ENCODE data around the gene FLAD1. TPM values are rescaled to one million over a fixed set of nuclear protein-coding genes. Genes with fewer than 3 reads are reported as not detected.

The FLAD1 gene
- total and polyA plus RNA-seq, 2 experiments from 2014 or later, result 74.5 to 75.0 TPM

DNA sequence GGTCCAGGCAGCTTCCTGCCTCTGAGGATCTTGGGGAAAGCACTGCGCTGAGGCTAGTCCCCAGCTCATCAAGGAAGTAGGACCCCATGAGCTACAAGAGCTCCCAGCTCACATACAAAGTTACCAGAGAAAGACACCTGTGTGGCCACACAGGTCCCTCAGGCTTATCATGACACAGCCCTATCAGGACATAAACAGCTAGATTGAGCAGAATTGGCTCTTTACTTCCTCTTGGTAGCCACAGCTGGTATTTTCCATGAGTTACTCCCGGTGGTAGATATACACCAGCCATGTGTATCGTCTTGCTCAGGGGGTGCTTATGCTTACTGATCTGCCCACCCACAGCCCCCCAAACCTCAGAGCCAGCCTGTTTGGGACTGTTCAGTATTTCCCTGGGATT is 11.4 kb downstream of the FLAD1 start:
- Histone ChIP-seq H3K4me1 (ENCODE audit: insufficient read depth) (peaks cover 5% of the 10 kb centered on the region; the same call in 1 of the 2 replicates), H3K9me2 (ENCODE audit: insufficient read depth) (no peaks in the 10 kb centered on the region), H3K79me2 (replicated peaks; ENCODE audit: insufficient read depth) (no peaks in the 10 kb centered on the region), H2AFZ (no peak overlapping the region), H3K36me3 (ENCODE audit: insufficient read depth) (0 out of 2 replicates have a peak, but pooled peaks cover 5% of the 10 kb centered on the region), H3F3A (replicated peaks; ENCODE audit: low read depth) (peaks cover 15% of the 10 kb centered on the region; the same call in 1 of the 2 replicates), H3K4me3 (no peak overlapping the region), H3K27me3 (ENCODE audit: insufficient read depth) (no peaks in the 10 kb centered on the region), H4K20me1 (replicated peaks; ENCODE audit: insufficient read depth) (no peaks in the 10 kb centered on the region; the same call in 1 of the 2 replicates), H3K27ac (ENCODE audit: low read depth) (no peak overlapping the region), H3K4me2 (no peak overlapping the region)
- Mint-ChIP-seq H3K27ac (peak overlapping the region; percentile 71; the same call in 1 of the 2 replicates), H3K9me3 (no peaks in the 10 kb centered on the region), H3K4me1 (peaks cover 30% of the 10 kb centered on the region), H3K36me3 (ENCODE audit: low read depth) (peaks cover 14% of the 10 kb centered on the region), H3K4me3 (no peak overlapping the region; the same call in 2 of the 3 replicates), H3K27me3 (ENCODE audit: insufficient read depth, low read depth, poor library complexity) (peaks cover 16% of the 10 kb centered on the region)
- ATAC-seq, result no peak
- no peak for DNase-seq (ENCODE audit: low spot score)
- TF ChIP-seq STAT1 (IDR thresholded peaks at IDR 0.05; ENCODE audit: unreplicated experiment) (no peak), ZNF114 (CRISPR knock-in tag; IDR thresholded peaks at IDR 0.05) (no peak), ZNF331 (CRISPR knock-in tag; IDR thresholded peaks at IDR 0.05; ENCODE audit: low read depth) (no peak), ZNF462 (CRISPR knock-in tag; IDR thresholded peaks at IDR 0.05) (no peak), POLR2AphosphoS5 (IDR thresholded peaks at IDR 0.05; ENCODE audit: low read depth) (no peak), NANOG (IDR thresholded peaks at IDR 0.05; ENCODE audit: borderline replicate concordance) (no peak), CREB1 (CRISPR knock-in tag; IDR thresholded peaks at IDR 0.05; ENCODE audit: low read depth) (no peak), EZH2phosphoT487 (IDR thresholded peaks at IDR 0.05; ENCODE audit: unreplicated experiment) (no peak), JUNB (IDR thresholded peaks at IDR 0.05; ENCODE audit: unreplicated experiment) (no peak), EZH2 (IDR thresholded peaks at IDR 0.05; ENCODE audit: low read depth, unreplicated experiment) (no peak)
- TF ChIP-seq, protein P1, sequence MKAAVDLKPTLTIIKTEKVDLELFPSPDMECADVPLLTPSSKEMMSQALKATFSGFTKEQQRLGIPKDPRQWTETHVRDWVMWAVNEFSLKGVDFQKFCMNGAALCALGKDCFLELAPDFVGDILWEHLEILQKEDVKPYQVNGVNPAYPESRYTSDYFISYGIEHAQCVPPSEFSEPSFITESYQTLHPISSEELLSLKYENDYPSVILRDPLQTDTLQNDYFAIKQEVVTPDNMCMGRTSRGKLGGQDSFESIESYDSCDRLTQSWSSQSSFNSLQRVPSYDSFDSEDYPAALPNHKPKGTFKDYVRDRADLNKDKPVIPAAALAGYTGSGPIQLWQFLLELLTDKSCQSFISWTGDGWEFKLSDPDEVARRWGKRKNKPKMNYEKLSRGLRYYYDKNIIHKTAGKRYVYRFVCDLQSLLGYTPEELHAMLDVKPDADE (IDR thresholded peaks at IDR 0.05), result no peak
- TF ChIP-seq, protein P2, sequence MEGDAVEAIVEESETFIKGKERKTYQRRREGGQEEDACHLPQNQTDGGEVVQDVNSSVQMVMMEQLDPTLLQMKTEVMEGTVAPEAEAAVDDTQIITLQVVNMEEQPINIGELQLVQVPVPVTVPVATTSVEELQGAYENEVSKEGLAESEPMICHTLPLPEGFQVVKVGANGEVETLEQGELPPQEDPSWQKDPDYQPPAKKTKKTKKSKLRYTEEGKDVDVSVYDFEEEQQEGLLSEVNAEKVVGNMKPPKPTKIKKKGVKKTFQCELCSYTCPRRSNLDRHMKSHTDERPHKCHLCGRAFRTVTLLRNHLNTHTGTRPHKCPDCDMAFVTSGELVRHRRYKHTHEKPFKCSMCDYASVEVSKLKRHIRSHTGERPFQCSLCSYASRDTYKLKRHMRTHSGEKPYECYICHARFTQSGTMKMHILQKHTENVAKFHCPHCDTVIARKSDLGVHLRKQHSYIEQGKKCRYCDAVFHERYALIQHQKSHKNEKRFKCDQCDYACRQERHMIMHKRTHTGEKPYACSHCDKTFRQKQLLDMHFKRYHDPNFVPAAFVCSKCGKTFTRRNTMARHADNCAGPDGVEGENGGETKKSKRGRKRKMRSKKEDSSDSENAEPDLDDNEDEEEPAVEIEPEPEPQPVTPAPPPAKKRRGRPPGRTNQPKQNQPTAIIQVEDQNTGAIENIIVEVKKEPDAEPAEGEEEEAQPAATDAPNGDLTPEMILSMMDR (conservative IDR thresholded peaks at IDR 0.05; ENCODE audit: low read depth in 2 of 2), result no peak
- TF ChIP-seq, protein P3, sequence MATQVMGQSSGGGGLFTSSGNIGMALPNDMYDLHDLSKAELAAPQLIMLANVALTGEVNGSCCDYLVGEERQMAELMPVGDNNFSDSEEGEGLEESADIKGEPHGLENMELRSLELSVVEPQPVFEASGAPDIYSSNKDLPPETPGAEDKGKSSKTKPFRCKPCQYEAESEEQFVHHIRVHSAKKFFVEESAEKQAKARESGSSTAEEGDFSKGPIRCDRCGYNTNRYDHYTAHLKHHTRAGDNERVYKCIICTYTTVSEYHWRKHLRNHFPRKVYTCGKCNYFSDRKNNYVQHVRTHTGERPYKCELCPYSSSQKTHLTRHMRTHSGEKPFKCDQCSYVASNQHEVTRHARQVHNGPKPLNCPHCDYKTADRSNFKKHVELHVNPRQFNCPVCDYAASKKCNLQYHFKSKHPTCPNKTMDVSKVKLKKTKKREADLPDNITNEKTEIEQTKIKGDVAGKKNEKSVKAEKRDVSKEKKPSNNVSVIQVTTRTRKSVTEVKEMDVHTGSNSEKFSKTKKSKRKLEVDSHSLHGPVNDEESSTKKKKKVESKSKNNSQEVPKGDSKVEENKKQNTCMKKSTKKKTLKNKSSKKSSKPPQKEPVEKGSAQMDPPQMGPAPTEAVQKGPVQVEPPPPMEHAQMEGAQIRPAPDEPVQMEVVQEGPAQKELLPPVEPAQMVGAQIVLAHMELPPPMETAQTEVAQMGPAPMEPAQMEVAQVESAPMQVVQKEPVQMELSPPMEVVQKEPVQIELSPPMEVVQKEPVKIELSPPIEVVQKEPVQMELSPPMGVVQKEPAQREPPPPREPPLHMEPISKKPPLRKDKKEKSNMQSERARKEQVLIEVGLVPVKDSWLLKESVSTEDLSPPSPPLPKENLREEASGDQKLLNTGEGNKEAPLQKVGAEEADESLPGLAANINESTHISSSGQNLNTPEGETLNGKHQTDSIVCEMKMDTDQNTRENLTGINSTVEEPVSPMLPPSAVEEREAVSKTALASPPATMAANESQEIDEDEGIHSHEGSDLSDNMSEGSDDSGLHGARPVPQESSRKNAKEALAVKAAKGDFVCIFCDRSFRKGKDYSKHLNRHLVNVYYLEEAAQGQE (IDR thresholded peaks at IDR 0.05; ENCODE audit: unreplicated experiment), result no peak

All from GM23338 (cell line).